GM15510 (cell line): ENCODE measurements around the gene WASF2.

Experiments used
- POLR2A ChIP-seq: IDR thresholded peaks from 3 replicates; pipeline ENCODE4 v1.6.1; 2011; ENCODE audit warnings: borderline replicate concordance; ENCODE audit not compliant: insufficient read length; ENCODE audit errors: extremely low read depth

Gene WASF2

GRCh38 chr1:27392096-27392777, 97.7 kb downstream of the WASF2 start, which contains the start of gene GPR3:
GPR3 (plus strand) TSS chr1:27392622; CDS start chr1:27393799, 1,177 bp downstream.
- TF ChIP-seq POLR2A, result no peak

GRCh38 chr1:27391511-27392095, 98.4 kb downstream of the WASF2 start:
- no peak for TF ChIP-seq POLR2A

GRCh38 chr1:27388337-27389005, 101.5 kb downstream of the WASF2 start:
- TF ChIP-seq POLR2A, result no peak

DNA sequence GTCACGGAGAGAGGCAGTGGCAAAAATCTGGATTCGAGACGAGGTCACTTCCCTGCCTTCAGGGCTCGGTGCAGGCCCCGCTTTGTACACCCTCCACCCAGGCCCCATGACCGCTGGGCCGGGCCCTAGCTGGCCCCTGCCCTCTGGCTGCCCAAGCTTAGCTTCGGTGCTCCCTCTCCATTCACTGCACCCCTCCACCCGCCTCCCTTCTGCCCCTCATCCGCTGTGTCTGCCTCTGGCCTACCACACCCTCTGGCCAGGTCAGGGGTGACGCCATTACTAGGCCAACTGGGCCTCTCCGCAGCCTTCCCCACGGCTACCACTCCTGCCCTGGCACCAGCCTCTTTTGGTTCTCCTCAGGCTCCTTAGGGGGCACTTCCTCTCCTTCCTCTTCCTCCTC, 106.3 kb downstream of the WASF2 start:
- no peak for TF ChIP-seq POLR2A

- no peak for TF ChIP-seq POLR2A
Observed at GRCh38 chr1:27383039-27383605, 106.8 kb downstream of the WASF2 start, which contains the start of gene CD164L2. CD164L2 (minus strand) TSS chr1:27383333; CDS start chr1:27383239, 94 bp downstream.

DNA sequence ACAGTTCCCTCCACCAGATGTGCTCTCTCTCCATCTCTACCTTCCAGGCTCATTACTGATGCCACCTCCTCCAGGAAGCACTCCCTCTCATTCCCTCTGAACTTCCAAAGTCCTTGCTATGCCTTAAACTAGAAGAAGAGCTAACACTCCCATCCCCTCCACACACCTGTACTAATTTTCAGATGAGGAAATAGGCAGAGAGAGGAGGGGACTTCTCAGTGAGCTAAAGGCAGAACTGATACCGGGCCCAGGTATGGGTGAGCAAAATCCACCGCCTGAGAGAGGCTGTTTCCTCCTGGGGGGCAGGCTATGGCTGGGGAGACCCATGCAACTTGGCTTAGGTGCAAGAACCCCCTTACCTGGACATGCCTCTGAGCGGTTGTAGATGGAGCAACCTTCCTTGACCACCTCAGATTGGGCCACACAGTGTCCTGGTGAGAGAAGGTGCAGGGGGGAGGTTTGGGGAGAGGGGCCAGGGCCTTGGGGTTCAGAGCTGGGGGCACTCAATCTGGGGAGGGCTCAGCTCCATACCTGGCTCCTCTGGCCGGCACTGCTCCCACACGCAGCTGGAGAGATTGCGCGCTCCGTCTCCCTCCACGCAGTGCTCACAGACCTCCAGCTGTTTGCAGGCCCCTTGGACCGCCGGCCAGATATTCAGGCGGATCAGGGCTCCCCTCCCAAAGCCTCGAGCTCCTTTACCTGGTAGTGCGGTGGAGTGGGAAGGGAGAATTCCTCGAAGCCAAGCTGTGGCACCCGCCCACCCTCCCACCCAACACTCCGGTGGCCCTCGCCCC, 107.8 kb downstream of the WASF2 start:
- TF ChIP-seq POLR2A, result no peak

GRCh38 chr1:27380766-27381733, 108.9 kb downstream of the WASF2 start:
- TF ChIP-seq POLR2A, result no peak

- no peak for TF ChIP-seq POLR2A
Observed at GRCh38 chr1:27380224-27380623, 109.7 kb downstream of the WASF2 start.

DNA sequence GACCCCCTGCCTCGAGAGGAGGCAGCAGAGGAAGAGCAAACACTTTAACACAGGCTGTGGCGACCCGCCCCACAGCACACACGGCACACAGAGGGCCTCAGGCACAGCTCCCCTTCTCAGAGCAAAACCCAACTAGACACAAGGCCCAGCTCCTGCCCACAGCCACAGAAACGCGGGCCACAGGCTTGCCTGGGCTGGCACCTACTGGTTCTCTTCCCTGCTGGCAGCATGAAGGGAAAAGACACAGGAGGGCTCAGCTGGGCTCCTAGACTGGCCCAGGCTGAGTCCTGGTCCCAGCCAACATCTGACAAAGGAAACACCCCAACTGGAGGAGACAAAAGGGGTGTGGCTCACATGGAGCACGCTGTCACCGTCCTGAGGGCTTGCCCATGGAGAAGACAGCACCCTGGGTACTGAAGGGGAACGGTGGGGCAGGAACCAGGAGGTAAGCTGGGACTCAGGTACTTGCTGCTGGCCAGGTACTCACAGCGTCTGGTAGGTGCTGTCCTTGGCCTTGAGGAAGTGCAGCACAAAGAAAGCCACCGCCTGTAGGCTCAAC, 110.3 kb downstream of the WASF2 start:
- TF ChIP-seq POLR2A, result no peak

- TF ChIP-seq POLR2A, result no peak
Observed at GRCh38 chr1:27377760-27378495, 112.0 kb downstream of the WASF2 start.

DNA sequence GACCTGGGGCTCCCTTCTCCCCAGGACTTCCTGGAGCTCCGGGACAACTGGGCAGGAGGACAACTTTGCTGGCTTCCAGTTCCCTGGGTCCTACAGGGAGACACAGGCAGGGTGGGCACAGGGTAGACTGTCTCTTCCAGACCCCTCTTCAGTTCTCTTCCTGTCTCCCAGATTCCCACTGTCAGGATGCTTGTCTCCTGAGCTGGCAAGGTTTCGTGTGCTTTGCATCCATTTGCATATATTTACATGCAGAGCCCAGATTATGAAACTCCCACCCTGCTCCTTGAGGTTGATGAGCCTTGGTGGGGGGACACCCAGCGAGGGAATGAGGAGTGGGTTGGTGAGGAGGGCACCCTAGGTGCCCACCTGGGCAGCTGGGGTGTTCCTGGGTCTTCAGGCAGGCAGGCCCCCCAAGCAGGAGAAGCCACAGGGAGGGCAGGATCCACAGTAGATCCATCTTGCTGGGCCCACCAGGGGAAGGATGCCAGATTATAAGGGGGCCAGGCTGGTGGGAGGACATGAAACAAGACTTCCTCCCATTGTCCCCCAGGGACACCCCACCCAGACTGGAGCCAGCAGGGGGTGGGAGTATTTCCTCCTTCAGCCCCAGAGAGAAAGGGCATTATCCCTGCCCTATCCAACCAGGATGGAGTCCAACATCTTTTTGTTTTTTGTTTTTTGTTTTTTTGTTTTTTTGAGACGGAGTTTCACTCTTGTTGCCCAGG, 115.4 kb downstream of the WASF2 start, which contains the start of gene FCN3:
Gene FCN3 (minus strand): TSS at position 463 of the 725 bp plus-strand sequence. CDS start 6 bp downstream, at position 457.
- TF ChIP-seq POLR2A, result no peak
